GM19438 (cell line): Measurements from ENCODE around the gene BEAN1.
"Not testable (repeated sequence)": the region's sequence is repeated elsewhere in the genome, so short reads cannot be mapped to it uniquely, and the experiment has no call there.

Source experiments
- ATAC-seq: cut with Tn5 transposase; IDR thresholded peaks from one replicate; pipeline ENCODE4 v1.9.1; 2021; ENCODE audit warnings: low read depth; ENCODE audit not compliant: unreplicated experiment

The BEAN1 gene

GRCh38 chr16:66497921-66498320 lies 70.8 kb downstream of the BEAN1 start:
- not testable (repeated sequence) for ATAC-seq

- not testable (repeated sequence) for ATAC-seq
Measured at GRCh38 chr16:66501563-66501962, 74.5 kb downstream of the BEAN1 start.

- no peak for ATAC-seq
Measured at GRCh38 chr16:66502020-66502913, 75.2 kb downstream of the BEAN1 start.

- ATAC-seq, result no peak
Measured at GRCh38 chr16:66503030-66503429, 75.9 kb downstream of the BEAN1 start.

- no peak for ATAC-seq
Measured at GRCh38 chr16:66503612-66504011, 76.5 kb downstream of the BEAN1 start.

- no peak for ATAC-seq
Measured at GRCh38 chr16:66507731-66508239, 80.7 kb downstream of the BEAN1 start.

GRCh38 chr16:66508248-66508913 lies 81.3 kb downstream of the BEAN1 start:
- no peak for ATAC-seq

GRCh38 chr16:66508914-66509496 lies 81.9 kb downstream of the BEAN1 start:
- no peak for ATAC-seq

- ATAC-seq, result no peak
Measured at GRCh38 chr16:66509576-66509975, 82.5 kb downstream of the BEAN1 start.

- no peak for ATAC-seq
Measured at GRCh38 chr16:66510298-66510697, 83.2 kb downstream of the BEAN1 start.

- ATAC-seq, result no peak
Measured at GRCh38 chr16:66510711-66511601, 83.9 kb downstream of the BEAN1 start.

- ATAC-seq, result no peak
Measured at GRCh38 chr16:66511602-66512271, 84.6 kb downstream of the BEAN1 start.

- no peak for ATAC-seq
Measured at GRCh38 chr16:66512272-66513110, 85.4 kb downstream of the BEAN1 start.

- ATAC-seq, result no peak
Measured at GRCh38 chr16:66513111-66513723, 86.1 kb downstream of the BEAN1 start.

- ATAC-seq, result not testable (repeated sequence)
Measured at GRCh38 chr16:66514391-66514790, 87.3 kb downstream of the BEAN1 start.

GRCh38 chr16:66514980-66515595 lies 88.0 kb downstream of the BEAN1 start:
- not testable (repeated sequence) for ATAC-seq

- no peak for ATAC-seq
Measured at GRCh38 chr16:66515596-66516508, 88.8 kb downstream of the BEAN1 start.
